GF-D8 (cell line): Measurements from ENCODE around the gene ITSN2.

Source experiments
- DNase-seq: peaks from one replicate; lab custom pipeline; 2025; lab: John Stamatoyannopoulos, UW

ITSN2 gene

DNA sequence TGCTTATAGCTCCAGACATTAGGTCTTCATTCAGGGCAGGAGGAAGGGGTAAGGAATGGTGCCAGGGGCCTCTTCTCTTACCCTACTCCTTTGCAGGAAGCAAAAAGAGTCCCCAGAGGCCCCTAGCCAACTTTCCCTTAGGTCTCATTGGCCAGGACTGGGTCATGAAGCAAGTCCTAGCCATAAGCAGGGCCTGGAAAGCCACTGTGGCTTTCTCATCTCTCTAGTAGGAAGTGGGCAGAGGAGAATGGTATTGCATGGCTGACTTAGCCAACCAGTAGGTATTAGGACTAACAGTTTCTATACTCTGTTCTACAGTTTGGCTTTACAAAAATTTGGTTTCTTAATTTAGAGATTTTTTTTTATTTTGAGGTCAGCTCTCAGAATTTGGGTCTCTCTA is 180.7 kb downstream of the ITSN2 start:
- peak; percentile 67 for DNase-seq

DNA sequence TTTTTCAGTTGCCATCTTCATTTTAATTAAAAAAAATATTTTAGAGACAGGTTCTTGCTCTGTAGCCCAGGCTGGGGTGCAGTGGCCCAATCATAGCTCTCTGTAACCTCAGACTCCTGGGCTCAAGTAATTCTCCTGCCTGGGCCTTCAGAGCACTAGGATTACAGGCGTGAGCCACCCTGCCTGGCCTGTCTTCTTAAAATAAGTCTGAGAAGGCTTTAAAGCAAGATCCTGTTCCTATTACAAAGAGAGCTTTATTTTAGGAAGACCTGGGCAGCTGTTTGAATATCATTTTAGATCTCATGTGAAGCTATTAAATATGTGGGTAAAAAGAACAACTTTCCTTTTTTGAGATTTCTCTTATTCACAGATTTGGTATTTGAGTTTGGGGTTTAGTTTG is 184.0 kb downstream of the ITSN2 start:
- DNase-seq = no peak

DNA sequence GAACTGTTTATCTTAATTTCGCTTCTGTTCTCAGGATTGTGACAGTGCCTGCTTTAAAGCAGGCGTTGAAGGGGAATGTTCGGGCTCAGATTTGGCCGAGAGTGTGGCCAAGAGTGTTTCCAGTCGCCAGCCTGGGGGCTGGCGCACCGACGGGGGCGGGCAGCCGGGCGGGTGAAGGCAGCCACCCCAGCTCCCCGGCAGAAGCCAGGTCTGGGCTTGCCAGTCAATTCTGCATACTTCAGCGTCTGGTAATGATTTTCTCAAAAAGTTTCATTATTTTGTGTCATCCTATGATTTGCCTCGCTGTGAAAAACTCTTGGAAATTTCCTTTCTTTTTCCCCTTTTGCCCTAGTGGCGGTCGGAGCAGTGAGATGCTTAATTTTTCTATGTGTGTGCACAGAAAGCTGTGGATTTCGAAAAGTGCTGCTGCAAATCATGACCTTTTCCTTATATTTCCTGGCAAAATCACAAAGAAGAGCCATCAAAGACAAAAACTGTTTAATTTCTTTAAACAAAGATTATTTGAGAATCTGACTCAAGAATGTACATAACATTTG is 184.6 kb downstream of the ITSN2 start:
- no peak for DNase-seq

DNA sequence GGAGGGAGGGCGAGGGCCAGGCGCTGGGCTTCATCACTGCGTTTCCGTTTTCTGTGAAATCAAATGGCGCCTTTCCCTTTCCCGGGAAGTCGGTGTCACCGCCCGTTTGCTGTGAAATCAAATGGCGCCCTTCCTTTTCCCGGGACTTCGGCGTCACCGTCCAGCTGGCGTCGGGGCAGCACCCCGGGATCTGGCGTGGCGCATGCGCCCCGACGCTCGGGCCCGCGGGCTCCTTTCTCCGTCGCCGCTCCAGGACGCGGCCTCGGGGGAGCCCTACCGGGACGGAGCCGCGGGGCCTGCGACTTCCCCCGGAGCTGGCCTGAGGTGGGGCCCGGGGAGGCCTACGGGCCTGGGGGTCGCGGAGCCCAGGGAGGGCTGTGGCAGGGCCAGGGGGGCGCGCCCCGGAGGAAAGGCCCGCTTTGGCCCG is 185.5 kb downstream of the ITSN2 start, which contains the start of gene FAM228A:
TSS of gene FAM228A (plus strand) at position 203 of the 427 bp plus-strand sequence. CDS start 428 bp downstream, outside the sequence.
- no peak for DNase-seq

DNA sequence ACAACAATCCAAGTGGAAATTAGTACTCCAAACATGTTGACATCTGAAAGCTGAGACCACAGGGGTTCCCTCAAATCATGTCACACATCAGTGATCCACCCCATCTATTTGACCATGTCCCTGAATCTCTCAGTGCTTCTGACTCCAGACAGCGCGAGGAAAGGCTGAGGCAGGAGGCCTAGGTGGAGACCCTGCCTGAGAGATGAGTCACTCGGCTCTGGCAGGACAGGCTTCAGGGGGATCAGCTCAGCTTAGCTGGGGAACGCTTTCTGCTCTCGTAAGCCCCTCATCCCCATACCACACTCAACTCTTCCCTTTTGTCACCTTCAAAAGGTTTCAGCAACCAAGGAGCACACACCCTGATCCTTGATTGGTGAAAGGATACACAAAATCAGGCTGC is 191.3 kb downstream of the ITSN2 start:
- DNase-seq = no peak

DNA sequence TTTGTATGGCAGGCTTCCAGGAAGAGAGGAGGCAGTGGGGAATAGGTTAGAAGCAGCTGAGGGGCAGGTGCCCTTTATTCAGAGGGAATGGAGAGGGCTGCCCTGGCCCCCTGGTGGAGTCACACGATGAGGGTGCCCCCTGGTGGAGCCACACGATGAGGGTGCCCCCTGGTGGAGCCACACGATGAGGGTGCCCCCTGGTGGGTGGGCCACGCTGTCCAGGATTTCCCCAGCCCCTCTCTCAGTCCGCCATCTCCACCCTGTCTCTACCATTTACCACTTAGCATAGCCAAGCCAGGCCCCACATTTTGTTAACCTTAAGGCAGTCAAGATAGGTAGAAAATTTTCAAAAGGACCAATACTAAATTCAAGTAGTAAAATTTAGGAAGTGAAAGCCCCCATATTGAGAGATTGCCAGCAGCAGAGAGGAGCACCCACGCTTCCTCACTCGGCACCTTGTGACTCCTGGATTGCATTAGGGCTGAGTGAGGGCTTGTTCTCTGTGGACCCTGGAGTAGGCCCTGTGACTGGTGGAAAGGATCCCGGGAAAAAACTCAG is 195.8 kb downstream of the ITSN2 start:
- no peak for DNase-seq

DNA sequence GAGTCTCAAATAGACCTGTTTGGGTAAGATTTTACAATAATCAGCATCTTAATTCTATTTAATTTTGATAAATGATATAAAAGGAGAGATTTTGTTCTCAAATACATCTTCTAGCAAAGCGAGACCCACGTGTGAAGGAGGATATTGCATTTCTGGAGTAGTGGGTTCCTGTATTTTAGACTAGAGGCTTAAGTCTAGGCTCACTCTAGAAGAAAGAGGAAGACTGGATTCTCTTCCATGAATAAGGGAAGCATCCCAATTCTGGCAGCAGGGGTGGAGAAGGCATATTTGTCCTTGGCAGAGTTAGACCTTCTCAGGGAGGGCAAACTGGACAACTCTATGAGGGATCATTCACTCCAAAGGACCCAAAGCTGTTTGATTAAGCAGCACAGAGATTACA is 196.7 kb downstream of the ITSN2 start:
- no peak for DNase-seq

DNA sequence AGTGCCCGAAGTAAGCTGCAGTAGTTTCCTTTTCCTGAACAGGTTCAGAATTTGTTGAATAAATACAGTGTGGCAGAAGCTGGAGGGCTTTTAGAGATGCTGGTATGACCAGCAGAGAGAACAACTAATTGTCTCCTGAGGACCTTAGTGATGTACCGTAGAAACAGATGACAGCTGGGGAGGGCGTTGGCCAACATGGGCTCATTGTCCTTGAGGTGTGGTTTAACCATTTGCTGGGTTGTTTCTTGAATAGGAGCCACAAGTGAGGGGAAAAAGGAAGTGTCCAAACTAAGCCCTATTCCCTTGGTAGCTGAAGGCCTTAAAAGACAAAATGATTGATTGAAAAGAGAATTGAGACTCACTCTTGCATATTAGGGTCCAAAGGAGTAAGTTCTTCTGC is 197.2 kb downstream of the ITSN2 start:
- peak; percentile 4 for DNase-seq

DNA sequence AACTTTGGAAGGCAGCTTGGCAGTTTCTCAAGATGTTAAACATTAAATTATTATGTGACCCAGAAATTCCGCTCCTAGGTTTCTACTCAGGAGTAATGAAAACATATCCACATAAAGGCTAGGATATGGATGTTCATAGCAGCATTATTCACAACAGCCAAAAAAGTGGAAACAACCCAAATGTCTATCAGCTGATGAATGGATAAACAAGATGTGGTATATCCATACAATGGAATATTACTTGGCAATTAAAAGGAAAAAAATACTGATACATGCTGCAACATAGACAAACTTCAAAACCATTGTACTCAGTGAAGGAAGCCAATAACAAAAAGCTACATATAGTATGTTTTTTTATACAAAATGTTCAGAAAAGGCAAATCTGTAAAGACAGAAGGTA is 197.8 kb downstream of the ITSN2 start:
- DNase-seq = no peak

DNA sequence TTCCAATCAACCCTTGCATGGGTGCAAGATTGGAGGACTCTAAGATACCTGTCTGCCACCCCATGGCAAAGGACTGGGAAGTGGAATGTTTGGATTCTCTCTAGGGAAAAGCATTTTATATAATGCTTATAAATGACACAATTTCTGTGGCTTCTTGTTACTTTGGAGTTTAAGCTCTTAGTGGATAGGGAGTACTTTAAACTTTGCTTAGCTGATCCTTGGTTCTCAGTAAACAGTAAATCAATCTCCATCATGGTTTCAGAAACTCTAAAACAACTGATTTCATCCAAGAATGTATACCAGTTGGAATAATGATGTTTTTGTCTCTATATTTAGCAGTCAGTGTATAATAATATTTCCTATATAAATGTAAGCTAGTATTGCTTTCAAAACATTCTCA is 199.6 kb downstream of the ITSN2 start:
- DNase-seq = no peak

DNA sequence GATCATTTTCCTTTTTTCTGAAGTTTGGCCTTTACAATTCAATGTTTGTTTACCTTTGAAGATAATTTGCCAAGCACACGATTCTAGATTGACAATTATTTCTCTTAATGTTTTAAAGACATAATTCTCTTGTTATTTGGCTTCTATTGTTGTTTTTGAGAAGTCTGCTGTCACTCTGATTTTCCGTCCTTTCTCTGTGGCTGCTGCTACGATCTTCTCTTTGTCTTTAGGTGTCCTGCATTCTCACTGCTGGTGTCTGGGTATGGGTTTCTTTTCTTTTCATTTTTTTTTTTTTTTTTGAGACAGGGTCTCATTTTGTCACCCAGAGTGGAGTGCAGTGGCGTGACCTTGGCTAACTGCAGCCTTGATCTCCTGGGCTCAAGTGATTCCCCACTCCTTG is 200.6 kb downstream of the ITSN2 start:
- no peak for DNase-seq

DNA sequence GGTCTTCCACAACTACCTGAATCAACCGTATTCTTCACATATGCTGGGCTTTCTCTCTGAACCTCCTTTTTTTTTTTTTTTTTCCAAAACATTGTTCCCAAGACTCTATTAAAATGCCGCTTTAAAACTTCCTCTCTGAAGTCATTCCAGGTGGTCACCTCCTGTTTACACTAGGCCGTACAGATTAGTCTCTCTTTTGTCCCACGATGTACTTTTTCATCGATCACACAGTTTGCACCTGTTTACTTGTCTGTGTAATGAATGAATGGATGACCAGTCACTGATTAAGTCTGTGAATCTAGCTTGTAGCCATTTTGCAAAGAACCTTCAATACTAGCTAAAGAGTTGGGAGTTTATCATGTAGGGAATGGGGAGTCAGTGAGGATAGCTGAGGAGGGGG is 202.2 kb downstream of the ITSN2 start:
- no peak for DNase-seq

DNA sequence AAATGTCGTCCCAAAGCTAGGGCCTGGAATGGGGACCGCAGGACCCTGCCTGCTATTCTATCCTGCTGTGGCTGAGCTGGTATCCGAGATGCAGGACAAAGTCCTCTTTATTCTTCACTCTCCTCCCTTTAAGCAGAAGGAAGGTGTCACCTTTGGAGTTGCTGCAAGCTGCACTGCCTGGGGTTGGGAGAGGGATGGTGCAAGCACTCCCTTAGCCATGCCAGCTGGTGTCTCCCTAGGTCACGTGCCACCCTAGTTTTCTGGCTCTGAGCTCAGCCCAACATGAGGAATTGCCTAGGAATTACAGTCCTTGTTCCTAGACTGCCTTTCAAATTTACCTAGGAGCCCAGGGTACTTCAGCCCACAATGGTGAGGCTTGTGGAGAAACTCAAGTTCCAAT is 206.9 kb downstream of the ITSN2 start:
- no peak for DNase-seq
